ENCODE measurements around the gene CAB39. TPM values are rescaled to one million over a fixed set of nuclear protein-coding genes. Genes with fewer than 3 reads are reported as not detected.

Gene CAB39
- total RNA-seq, 1 experiment from 2014 or later, result 39.9 TPM

- no peak overlapping the region for H3K27ac ChIP-seq (ENCODE audit: low read length)
- CTCF ChIA-PET, result interaction anchor here (0.7 kb wide), 1 partner anchor 14 kb away, joined by 3 read pairs; no protein-coding TSS in a partner anchor
These were observed 18.4 kb upstream of the CAB39 start for GRCh38 chr2:230694241-230694640.

GRCh38 chr2:230695551-230695950 is 17.1 kb upstream of the CAB39 start:
- no peak for TF ChIP-seq POLR2AphosphoS5 (IDR thresholded peaks at IDR 0.05; ENCODE audit: low read depth, low read length)
- no peak for TF ChIP-seq TCF7L2 (IDR thresholded peaks at IDR 0.05; ENCODE audit: low read depth, low read length)
- no peak for TF ChIP-seq REST (IDR thresholded peaks at IDR 0.05; ENCODE audit: insufficient read depth in 1 of 2, low read depth in 2 of 2, low read length in 1 of 2)
- TF ChIP-seq CTCF (IDR thresholded peaks at IDR 0.05), result no peak
- no peak for TF ChIP-seq SIN3A (IDR thresholded peaks at IDR 0.05; ENCODE audit: borderline replicate concordance, insufficient read depth, low read depth, low read length)

More at GRCh38 chr2:230694241-230694640, 18.4 kb upstream of the CAB39 start:
- no peaks in the 10 kb centered on the region for H3K4me1 ChIP-seq (ENCODE audit: control insufficient read depth, insufficient read depth, low read length)
- in situ Hi-C loops (cut with HindIII; ENCODE audit: low pct_unique_long_range_greater_than_20kb, low sequenced_read_pairs) (no loop called here), intact Hi-C loops (cut with micrococcal nuclease; ENCODE audit: unreplicated experiment) (no loop called here)
- ATAC-seq (no peak), DNase-seq (ENCODE audit: low read depth, low spot score) (no peak)
- no peaks in the 10 kb centered on the region for H3K36me3 ChIP-seq (ENCODE audit: control insufficient read depth, insufficient read depth, low read length)
- TF ChIP-seq TCF7L2 (IDR thresholded peaks at IDR 0.05; ENCODE audit: low read depth, low read length) (no peak), REST (IDR thresholded peaks at IDR 0.05; ENCODE audit: insufficient read depth in 1 of 2, low read depth in 2 of 2, low read length in 1 of 2) (no peak), POLR2AphosphoS5 (IDR thresholded peaks at IDR 0.05; ENCODE audit: low read depth, low read length) (no peak), CTCF (IDR thresholded peaks at IDR 0.05) (no peak), SIN3A (IDR thresholded peaks at IDR 0.05; ENCODE audit: borderline replicate concordance, insufficient read depth, low read depth, low read length) (no peak)
- no peaks in the 10 kb centered on the region for H3K27me3 ChIP-seq (ENCODE audit: control insufficient read depth, insufficient read depth, low read length)
- POLR2A ChIA-PET, result no interaction called here
- H3K9me3 ChIP-seq (ENCODE audit: control insufficient read depth, insufficient read depth, low read depth, low read length), result no peaks in the 10 kb centered on the region
- no peak overlapping the region for H3K4me3 ChIP-seq (ENCODE audit: low read depth in 2 of 2, low read length in 2 of 2)
- no TSS peak for BruUV-seq (replicated peaks)

More at GRCh38 chr2:230695551-230695950, 17.1 kb upstream of the CAB39 start:
- no peak for DNase-seq (ENCODE audit: low read depth, low spot score)
- H3K36me3 ChIP-seq (ENCODE audit: control insufficient read depth, insufficient read depth, low read length), result no peaks in the 10 kb centered on the region
- H3K9me3 ChIP-seq (ENCODE audit: control insufficient read depth, insufficient read depth, low read depth, low read length), result no peaks in the 10 kb centered on the region
- BruUV-seq (replicated peaks), result no TSS peak
- no peaks in the 10 kb centered on the region for H3K4me1 ChIP-seq (ENCODE audit: control insufficient read depth, insufficient read depth, low read length)
- in situ Hi-C loops (cut with HindIII; ENCODE audit: low pct_unique_long_range_greater_than_20kb, low sequenced_read_pairs) (no loop called here), intact Hi-C loops (cut with micrococcal nuclease; ENCODE audit: unreplicated experiment) (no loop called here)
- H3K27ac ChIP-seq (ENCODE audit: low read length), result no peak overlapping the region
- no peak for ATAC-seq
- H3K27me3 ChIP-seq (ENCODE audit: control insufficient read depth, insufficient read depth, low read length), result no peaks in the 10 kb centered on the region
- ChIA-PET POLR2A (no interaction called here), CTCF (interaction anchor here (0.7 kb wide), 1 partner anchor 484 kb away, joined by 3 read pairs; no protein-coding TSS in a partner anchor)
- H3K4me3 ChIP-seq (ENCODE audit: low read depth in 2 of 2, low read length in 2 of 2), result no peak overlapping the region
